Karpas-422 (cell line): ENCODE results near the gene CASP10. TPM values are rescaled to one million over a fixed set of nuclear protein-coding genes. Genes with fewer than 3 reads are reported as not detected.

ENCODE experiments used
- DNase-seq: peaks from one replicate; pipeline ENCODE4 v3.0.0-alpha.2; 2015
- H2AFZ ChIP-seq: fragments of 200-600 bp; sonication (generic); 2 replicates; pipeline ENCODE4 v1.6.1; 2014; ENCODE audit warnings: antibody characterized with exemption, low read length, mixed read lengths
- H3K27ac ChIP-seq: fragments of 200-600 bp; sonication (generic); 2 replicates; pipeline ENCODE4 v1.5.1; 2014; ENCODE audit warnings: mild to moderate bottlenecking, low read length, moderate library complexity
- H3K27me3 ChIP-seq: fragments of 200-600 bp; sonication (generic); 2 replicates; pipeline ENCODE4 v1.6.1; 2014; ENCODE audit warnings: low read length, mixed read lengths
- H3K36me3 ChIP-seq: fragments of 200-600 bp; sonication (generic); 2 replicates; pipeline ENCODE4 v1.6.1; 2014; ENCODE audit warnings: low read length, mixed read lengths; ENCODE audit not compliant: insufficient read depth
- H3K4me1 ChIP-seq: fragments of 200-600 bp; sonication (generic); 2 replicates; pipeline ENCODE4 v1.6.1; 2014; ENCODE audit warnings: mild to moderate bottlenecking, low read length, mixed read lengths
- H3K4me2 ChIP-seq: fragments of 200-600 bp; sonication (generic); 2 replicates; pipeline ENCODE4 v1.6.1; 2014; ENCODE audit warnings: low read length, low read depth, mild to moderate bottlenecking; ENCODE audit not compliant: poor library complexity, severe bottlenecking
- H3K4me3 ChIP-seq: fragments of 200-600 bp; sonication (generic); 2 replicates; pipeline ENCODE4 v1.5.1; 2014; ENCODE audit warnings: mild to moderate bottlenecking, antibody characterized with exemption, low read length, mixed read lengths
- H3K79me2 ChIP-seq: fragments of 200-600 bp; sonication (generic); 2 replicates; pipeline ENCODE4 v1.6.1; 2014; ENCODE audit warnings: mild to moderate bottlenecking, low read length, mixed read lengths
- H3K9ac ChIP-seq: fragments of 200-600 bp; sonication (generic); 2 replicates; pipeline ENCODE4 v1.6.0; 2014; ENCODE audit warnings: low read length
- H3K9me2 ChIP-seq: fragments of 200-600 bp; sonication (generic), shearing (Covaris generic); replicated peaks from 2 replicates; pipeline ENCODE4 v1.6.0; 2014; ENCODE audit warnings: mild to moderate bottlenecking, low read length, moderate library complexity; ENCODE audit not compliant: insufficient read depth
- H3K9me3 ChIP-seq: fragments of 300-700, 200-600 bp; sonication (generic); 2 replicates; pipeline ENCODE4 v1.6.1; 2014; ENCODE audit warnings: low read length, mixed read lengths
- H4K20me1 ChIP-seq: fragments of 200-600 bp; sonication (generic); 2 replicates; pipeline ENCODE4 v1.6.1; 2014; ENCODE audit warnings: mild to moderate bottlenecking, antibody characterized with exemption, low read length, low read depth; ENCODE audit not compliant: insufficient read depth
- total RNA-seq: library from RNA; depleted of rRNA; stranded (reverse); fragments of >200 nt; shearing (Covaris generic); gene quantifications from 2 replicates; pipeline ENCODE4 v1.2.3, GENCODE V29; 2014; ENCODE audit warnings: low replicate concordance

The CASP10 gene
- total RNA-seq, 1 experiment from 2014 or later: 0.48 TPM

GRCh38 chr2:201195331-201195730, 12.4 kb downstream of the CASP10 start:
- Histone ChIP-seq H3K79me2 (no peaks in the 10 kb centered on the region), H2AFZ (no peak overlapping the region), H3K9me2 (no peaks in the 10 kb centered on the region), H3K9ac (no peak overlapping the region), H3K4me3 (no peak overlapping the region), H3K4me2 (no peak overlapping the region), H3K9me3 (no peaks in the 10 kb centered on the region), H3K27me3 (no peaks in the 10 kb centered on the region), H3K4me1 (peaks cover 11% of the 10 kb centered on the region), H3K36me3 (no peaks in the 10 kb centered on the region), H3K27ac (no peak overlapping the region), H4K20me1 (0 out of 2 replicates have a peak, but pooled peaks cover 2% of the 10 kb centered on the region)
- no peak for DNase-seq

- H3K27me3 ChIP-seq: no peaks in the 10 kb centered on the region
- no peaks in the 10 kb centered on the region for H3K79me2 ChIP-seq
- no peaks in the 10 kb centered on the region for H3K36me3 ChIP-seq
- H3K4me1 ChIP-seq: peaks cover 11% of the 10 kb centered on the region
- no peak overlapping the region for H3K4me2 ChIP-seq
- no peak overlapping the region for H3K27ac ChIP-seq
- H3K9ac ChIP-seq: no peak overlapping the region
- H3K9me3 ChIP-seq: no peaks in the 10 kb centered on the region
- H3K9me2 ChIP-seq: no peaks in the 10 kb centered on the region
- no peak overlapping the region for H2AFZ ChIP-seq
- no peak overlapping the region for H3K4me3 ChIP-seq
- DNase-seq: no peak
- 0 out of 2 replicates have a peak, but pooled peaks cover 2% of the 10 kb centered on the region for H4K20me1 ChIP-seq
Measured at GRCh38 chr2:201196003-201196402, 13.1 kb downstream of the CASP10 start.

GRCh38 chr2:201196803-201197202, 13.9 kb downstream of the CASP10 start:
- Histone ChIP-seq H2AFZ (no peak overlapping the region), H3K36me3 (no peaks in the 10 kb centered on the region), H3K9ac (no peak overlapping the region), H3K4me3 (no peak overlapping the region), H3K4me1 (peaks cover 11% of the 10 kb centered on the region), H4K20me1 (0 out of 2 replicates have a peak, but pooled peaks cover 2% of the 10 kb centered on the region), H3K27ac (no peak overlapping the region), H3K27me3 (no peaks in the 10 kb centered on the region), H3K9me3 (no peaks in the 10 kb centered on the region), H3K9me2 (no peaks in the 10 kb centered on the region), H3K4me2 (no peak overlapping the region), H3K79me2 (no peaks in the 10 kb centered on the region)
- no peak for DNase-seq

- Histone ChIP-seq H3K36me3 (no peaks in the 10 kb centered on the region), H3K4me3 (no peak overlapping the region), H4K20me1 (0 out of 2 replicates have a peak, but pooled peaks cover 2% of the 10 kb centered on the region), H3K4me1 (peaks cover 11% of the 10 kb centered on the region), H3K9ac (no peak overlapping the region), H3K9me2 (no peaks in the 10 kb centered on the region), H3K79me2 (no peaks in the 10 kb centered on the region), H3K9me3 (no peaks in the 10 kb centered on the region), H3K27me3 (no peaks in the 10 kb centered on the region), H2AFZ (no peak overlapping the region), H3K4me2 (no peak overlapping the region), H3K27ac (no peak overlapping the region)
- no peak for DNase-seq
Measured at GRCh38 chr2:201197781-201198180, 14.8 kb downstream of the CASP10 start.

- Histone ChIP-seq H3K9ac (no peak overlapping the region), H3K4me2 (no peak overlapping the region), H3K36me3 (no peaks in the 10 kb centered on the region), H3K9me3 (no peaks in the 10 kb centered on the region), H3K79me2 (no peaks in the 10 kb centered on the region), H3K4me1 (no peaks in the 10 kb centered on the region), H3K27me3 (no peaks in the 10 kb centered on the region), H3K9me2 (no peaks in the 10 kb centered on the region), H3K27ac (no peak overlapping the region), H2AFZ (no peak overlapping the region), H3K4me3 (no peak overlapping the region), H4K20me1 (0 out of 2 replicates have a peak, but pooled peaks cover 2% of the 10 kb centered on the region)
- DNase-seq: no peak
Measured at GRCh38 chr2:201199847-201200246, 16.9 kb downstream of the CASP10 start.

- no peaks in the 10 kb centered on the region for H3K36me3 ChIP-seq
- no peaks in the 10 kb centered on the region for H3K4me1 ChIP-seq
- H4K20me1 ChIP-seq: 0 out of 2 replicates have a peak, but pooled peaks cover 2% of the 10 kb centered on the region
- no peak overlapping the region for H3K27ac ChIP-seq
- H3K4me2 ChIP-seq: no peak overlapping the region
- H3K9me3 ChIP-seq: no peaks in the 10 kb centered on the region
- H3K79me2 ChIP-seq: no peaks in the 10 kb centered on the region
- no peak overlapping the region for H3K9ac ChIP-seq
- no peak for DNase-seq
- no peak overlapping the region for H2AFZ ChIP-seq
- no peaks in the 10 kb centered on the region for H3K27me3 ChIP-seq
- no peaks in the 10 kb centered on the region for H3K9me2 ChIP-seq
- no peak overlapping the region for H3K4me3 ChIP-seq
Measured at GRCh38 chr2:201200345-201200744, 17.4 kb downstream of the CASP10 start.

GRCh38 chr2:201201371-201201770, 18.4 kb downstream of the CASP10 start:
- H2AFZ ChIP-seq: no peak overlapping the region
- 0 out of 2 replicates have a peak, but pooled peaks cover 2% of the 10 kb centered on the region for H4K20me1 ChIP-seq
- no peak overlapping the region for H3K4me3 ChIP-seq
- H3K9me2 ChIP-seq: no peaks in the 10 kb centered on the region
- no peak overlapping the region for H3K4me2 ChIP-seq
- no peak overlapping the region for H3K9ac ChIP-seq
- no peaks in the 10 kb centered on the region for H3K27me3 ChIP-seq
- H3K4me1 ChIP-seq: no peaks in the 10 kb centered on the region
- H3K79me2 ChIP-seq: no peaks in the 10 kb centered on the region
- no peak for DNase-seq
- no peaks in the 10 kb centered on the region for H3K36me3 ChIP-seq
- H3K9me3 ChIP-seq: no peaks in the 10 kb centered on the region
- H3K27ac ChIP-seq: no peak overlapping the region

GRCh38 chr2:201203916-201204654, 21.1 kb downstream of the CASP10 start:
- no peaks in the 10 kb centered on the region for H3K79me2 ChIP-seq
- no peak overlapping the region for H3K9ac ChIP-seq
- H3K36me3 ChIP-seq: no peaks in the 10 kb centered on the region
- H2AFZ ChIP-seq: no peak overlapping the region
- DNase-seq: no peak
- no peak overlapping the region for H3K27ac ChIP-seq
- no peaks in the 10 kb centered on the region for H3K9me2 ChIP-seq
- no peak overlapping the region for H3K4me3 ChIP-seq
- H3K4me2 ChIP-seq: no peak overlapping the region
- H3K9me3 ChIP-seq: no peaks in the 10 kb centered on the region
- H3K27me3 ChIP-seq: no peaks in the 10 kb centered on the region
- H4K20me1 ChIP-seq: no peaks in the 10 kb centered on the region
- H3K4me1 ChIP-seq: peaks cover 15% of the 10 kb centered on the region
